Measurements from ENCODE around the gene ATRAID. TPM values are rescaled to one million over a fixed set of nuclear protein-coding genes. Genes with fewer than 3 reads are reported as not detected.

Gene ATRAID
- total RNA-seq, 1 experiment from 2014 or later = 97.2 TPM

GRCh38 chr2:27256855-27257454 lies 45.1 kb downstream of the ATRAID start:
- ChIA-PET POLR2A (no interaction called here), CTCF (interaction anchor here (1.0 to 2.5 kb wide), 5 partner anchors 8 to 46 kb away, joined by 3 to 11 read pairs (median 7); no protein-coding TSS in a partner anchor)
- ATAC-seq (no peak), DNase-seq (ENCODE audit: low spot score) (no peak)
- no peak for TF ChIP-seq GTF2I (CRISPR knock-in tag; conservative IDR thresholded peaks at IDR 0.05)
- no peak for TF ChIP-seq TEAD1 (CRISPR knock-in tag; IDR thresholded peaks at IDR 0.05)
- no peak for TF ChIP-seq ZNF671 (CRISPR knock-in tag; IDR thresholded peaks at IDR 0.05)
- no peak for TF ChIP-seq MXD4 (CRISPR knock-in tag; IDR thresholded peaks at IDR 0.05; ENCODE audit: borderline replicate concordance)
- TF ChIP-seq ESRRA (CRISPR knock-in tag; IDR thresholded peaks at IDR 0.05; ENCODE audit: borderline replicate concordance) = no peak
- TF ChIP-seq CBFB (CRISPR knock-in tag; IDR thresholded peaks at IDR 0.05; ENCODE audit: low read depth) = no peak
- no peak for TF ChIP-seq ZNF416 (CRISPR knock-in tag; IDR thresholded peaks at IDR 0.05)
- TF ChIP-seq NR1H2 (CRISPR knock-in tag; IDR thresholded peaks at IDR 0.05) = no peak
- no peak for TF ChIP-seq NFYB (CRISPR knock-in tag; conservative IDR thresholded peaks at IDR 0.05; ENCODE audit: low read depth)
- TF ChIP-seq ZNF532 (CRISPR knock-in tag; IDR thresholded peaks at IDR 0.05; ENCODE audit: borderline replicate concordance) = no peak
- TF ChIP-seq HMGA2 (CRISPR knock-in tag; IDR thresholded peaks at IDR 0.05) = no peak
- TF ChIP-seq, protein P1, sequence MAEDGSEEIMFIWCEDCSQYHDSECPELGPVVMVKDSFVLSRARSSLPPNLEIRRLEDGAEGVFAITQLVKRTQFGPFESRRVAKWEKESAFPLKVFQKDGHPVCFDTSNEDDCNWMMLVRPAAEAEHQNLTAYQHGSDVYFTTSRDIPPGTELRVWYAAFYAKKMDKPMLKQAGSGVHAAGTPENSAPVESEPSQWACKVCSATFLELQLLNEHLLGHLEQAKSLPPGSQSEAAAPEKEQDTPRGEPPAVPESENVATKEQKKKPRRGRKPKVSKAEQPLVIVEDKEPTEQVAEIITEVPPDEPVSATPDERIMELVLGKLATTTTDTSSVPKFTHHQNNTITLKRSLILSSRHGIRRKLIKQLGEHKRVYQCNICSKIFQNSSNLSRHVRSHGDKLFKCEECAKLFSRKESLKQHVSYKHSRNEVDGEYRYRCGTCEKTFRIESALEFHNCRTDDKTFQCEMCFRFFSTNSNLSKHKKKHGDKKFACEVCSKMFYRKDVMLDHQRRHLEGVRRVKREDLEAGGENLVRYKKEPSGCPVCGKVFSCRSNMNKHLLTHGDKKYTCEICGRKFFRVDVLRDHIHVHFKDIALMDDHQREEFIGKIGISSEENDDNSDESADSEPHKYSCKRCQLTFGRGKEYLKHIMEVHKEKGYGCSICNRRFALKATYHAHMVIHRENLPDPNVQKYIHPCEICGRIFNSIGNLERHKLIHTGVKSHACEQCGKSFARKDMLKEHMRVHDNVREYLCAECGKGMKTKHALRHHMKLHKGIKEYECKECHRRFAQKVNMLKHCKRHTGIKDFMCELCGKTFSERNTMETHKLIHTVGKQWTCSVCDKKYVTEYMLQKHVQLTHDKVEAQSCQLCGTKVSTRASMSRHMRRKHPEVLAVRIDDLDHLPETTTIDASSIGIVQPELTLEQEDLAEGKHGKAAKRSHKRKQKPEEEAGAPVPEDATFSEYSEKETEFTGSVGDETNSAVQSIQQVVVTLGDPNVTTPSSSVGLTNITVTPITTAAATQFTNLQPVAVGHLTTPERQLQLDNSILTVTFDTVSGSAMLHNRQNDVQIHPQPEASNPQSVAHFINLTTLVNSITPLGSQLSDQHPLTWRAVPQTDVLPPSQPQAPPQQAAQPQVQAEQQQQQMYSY (CRISPR knock-in tag; IDR thresholded peaks at IDR 0.05) = no peak
- TF ChIP-seq, protein P2, sequence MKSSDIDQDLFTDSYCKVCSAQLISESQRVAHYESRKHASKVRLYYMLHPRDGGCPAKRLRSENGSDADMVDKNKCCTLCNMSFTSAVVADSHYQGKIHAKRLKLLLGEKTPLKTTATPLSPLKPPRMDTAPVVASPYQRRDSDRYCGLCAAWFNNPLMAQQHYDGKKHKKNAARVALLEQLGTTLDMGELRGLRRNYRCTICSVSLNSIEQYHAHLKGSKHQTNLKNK (CRISPR knock-in tag; IDR thresholded peaks at IDR 0.05) = no peak
- no peak for TF ChIP-seq ZNF138 (CRISPR knock-in tag; conservative IDR thresholded peaks at IDR 0.05)
- Mint-ChIP-seq H3K9me3 (no peaks in the 10 kb centered on the region), H3K4me3 (no peak overlapping the region), H3K27ac (no peak overlapping the region), H3K27me3 (ENCODE audit: low read depth) (peaks cover 30% of the 10 kb centered on the region), H3K4me1 (peaks cover 12% of the 10 kb centered on the region), H3K36me3 (no peaks in the 10 kb centered on the region)

GRCh38 chr2:27258051-27258450 lies 46.2 kb downstream of the ATRAID start:
- Mint-ChIP-seq H3K36me3 (no peaks in the 10 kb centered on the region), H3K9me3 (no peaks in the 10 kb centered on the region), H3K4me3 (no peak overlapping the region), H3K27me3 (ENCODE audit: low read depth) (peaks cover 30% of the 10 kb centered on the region), H3K4me1 (peaks cover 10% of the 10 kb centered on the region), H3K27ac (no peak overlapping the region)
- ChIA-PET POLR2A (no interaction called here), CTCF (interaction anchor here (0.6 to 2.5 kb wide), 4 partner anchors 21 to 172 kb away, joined by 3 to 11 read pairs (median 5); no protein-coding TSS in a partner anchor)
- DNase-seq (ENCODE audit: low spot score) (no peak), ATAC-seq (no peak)
- no peak for TF ChIP-seq AFF4 (CRISPR knock-in tag; IDR thresholded peaks at IDR 0.05; ENCODE audit: borderline replicate concordance)
- TF ChIP-seq NFATC4 (CRISPR knock-in tag; IDR thresholded peaks at IDR 0.05) = no peak
- TF ChIP-seq ZNF263 (CRISPR knock-in tag; IDR thresholded peaks at IDR 0.05; ENCODE audit: low read depth) = no peak
- no peak for TF ChIP-seq EMX1 (CRISPR knock-in tag; IDR thresholded peaks at IDR 0.05)
- TF ChIP-seq MLX (CRISPR knock-in tag; IDR thresholded peaks at IDR 0.05) = no peak
- no peak for TF ChIP-seq ZNF138 (CRISPR knock-in tag; conservative IDR thresholded peaks at IDR 0.05)
